ENCODE measurements around the gene ARID5B. TPM values are rescaled to one million over a fixed set of nuclear protein-coding genes. Genes with fewer than 3 reads are reported as not detected.

ARID5B gene
- total and polyA plus RNA-seq, 2 experiments from 2014 or later: 1.3 to 1.6 TPM

DNA sequence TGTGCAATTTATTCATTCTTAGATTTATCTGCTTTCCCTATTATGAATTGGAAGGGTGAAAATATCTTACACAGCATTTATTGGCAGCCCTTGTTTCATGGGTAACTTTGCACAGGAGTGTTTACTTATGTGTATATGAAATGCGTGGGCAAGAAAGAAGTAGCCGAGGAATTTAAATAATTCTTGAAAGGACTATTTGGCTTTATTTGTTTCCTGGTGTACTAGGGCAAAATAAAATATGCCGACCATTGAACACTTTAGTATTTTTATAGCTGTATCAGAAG is 93.7 kb downstream of the ARID5B start:
- DNase-seq (ENCODE audit: low spot score) (no peak), ATAC-seq (no peak)
- Mint-ChIP-seq H3K27me3 (ENCODE audit: insufficient read depth, low read depth, poor library complexity) (peaks cover 4% of the 10 kb centered on the region), H3K36me3 (ENCODE audit: low read depth) (no peaks in the 10 kb centered on the region), H3K9me3 (no peaks in the 10 kb centered on the region), H3K4me1 (peaks cover 32% of the 10 kb centered on the region), H3K4me3 (no peak overlapping the region), H3K27ac (no peak overlapping the region; the same call in 1 of the 2 replicates)
- Histone ChIP-seq H3K36me3 (ENCODE audit: insufficient read depth) (no peaks in the 10 kb centered on the region), H3K9me2 (ENCODE audit: insufficient read depth) (no peaks in the 10 kb centered on the region; the same call in 1 of the 2 replicates), H3K4me2 (no peak overlapping the region), H3K79me2 (replicated peaks; ENCODE audit: insufficient read depth) (no peaks in the 10 kb centered on the region), H3K27ac (ENCODE audit: low read depth) (no peak overlapping the region), H2AFZ (no peak overlapping the region), H4K20me1 (replicated peaks; ENCODE audit: insufficient read depth) (no peaks in the 10 kb centered on the region), H3K27me3 (ENCODE audit: insufficient read depth) (no peaks in the 10 kb centered on the region), H3K4me1 (ENCODE audit: insufficient read depth) (peaks cover 35% of the 10 kb centered on the region), H3K4me3 (no peak overlapping the region), H3F3A (replicated peaks; ENCODE audit: low read depth) (no peaks in the 10 kb centered on the region)
- no peak for TF ChIP-seq POLR2AphosphoS5 (IDR thresholded peaks at IDR 0.05; ENCODE audit: low read depth)
- TF ChIP-seq, protein P1, sequence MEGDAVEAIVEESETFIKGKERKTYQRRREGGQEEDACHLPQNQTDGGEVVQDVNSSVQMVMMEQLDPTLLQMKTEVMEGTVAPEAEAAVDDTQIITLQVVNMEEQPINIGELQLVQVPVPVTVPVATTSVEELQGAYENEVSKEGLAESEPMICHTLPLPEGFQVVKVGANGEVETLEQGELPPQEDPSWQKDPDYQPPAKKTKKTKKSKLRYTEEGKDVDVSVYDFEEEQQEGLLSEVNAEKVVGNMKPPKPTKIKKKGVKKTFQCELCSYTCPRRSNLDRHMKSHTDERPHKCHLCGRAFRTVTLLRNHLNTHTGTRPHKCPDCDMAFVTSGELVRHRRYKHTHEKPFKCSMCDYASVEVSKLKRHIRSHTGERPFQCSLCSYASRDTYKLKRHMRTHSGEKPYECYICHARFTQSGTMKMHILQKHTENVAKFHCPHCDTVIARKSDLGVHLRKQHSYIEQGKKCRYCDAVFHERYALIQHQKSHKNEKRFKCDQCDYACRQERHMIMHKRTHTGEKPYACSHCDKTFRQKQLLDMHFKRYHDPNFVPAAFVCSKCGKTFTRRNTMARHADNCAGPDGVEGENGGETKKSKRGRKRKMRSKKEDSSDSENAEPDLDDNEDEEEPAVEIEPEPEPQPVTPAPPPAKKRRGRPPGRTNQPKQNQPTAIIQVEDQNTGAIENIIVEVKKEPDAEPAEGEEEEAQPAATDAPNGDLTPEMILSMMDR (conservative IDR thresholded peaks at IDR 0.05; ENCODE audit: low read depth in 2 of 2): no peak
- TF ChIP-seq, protein P2, sequence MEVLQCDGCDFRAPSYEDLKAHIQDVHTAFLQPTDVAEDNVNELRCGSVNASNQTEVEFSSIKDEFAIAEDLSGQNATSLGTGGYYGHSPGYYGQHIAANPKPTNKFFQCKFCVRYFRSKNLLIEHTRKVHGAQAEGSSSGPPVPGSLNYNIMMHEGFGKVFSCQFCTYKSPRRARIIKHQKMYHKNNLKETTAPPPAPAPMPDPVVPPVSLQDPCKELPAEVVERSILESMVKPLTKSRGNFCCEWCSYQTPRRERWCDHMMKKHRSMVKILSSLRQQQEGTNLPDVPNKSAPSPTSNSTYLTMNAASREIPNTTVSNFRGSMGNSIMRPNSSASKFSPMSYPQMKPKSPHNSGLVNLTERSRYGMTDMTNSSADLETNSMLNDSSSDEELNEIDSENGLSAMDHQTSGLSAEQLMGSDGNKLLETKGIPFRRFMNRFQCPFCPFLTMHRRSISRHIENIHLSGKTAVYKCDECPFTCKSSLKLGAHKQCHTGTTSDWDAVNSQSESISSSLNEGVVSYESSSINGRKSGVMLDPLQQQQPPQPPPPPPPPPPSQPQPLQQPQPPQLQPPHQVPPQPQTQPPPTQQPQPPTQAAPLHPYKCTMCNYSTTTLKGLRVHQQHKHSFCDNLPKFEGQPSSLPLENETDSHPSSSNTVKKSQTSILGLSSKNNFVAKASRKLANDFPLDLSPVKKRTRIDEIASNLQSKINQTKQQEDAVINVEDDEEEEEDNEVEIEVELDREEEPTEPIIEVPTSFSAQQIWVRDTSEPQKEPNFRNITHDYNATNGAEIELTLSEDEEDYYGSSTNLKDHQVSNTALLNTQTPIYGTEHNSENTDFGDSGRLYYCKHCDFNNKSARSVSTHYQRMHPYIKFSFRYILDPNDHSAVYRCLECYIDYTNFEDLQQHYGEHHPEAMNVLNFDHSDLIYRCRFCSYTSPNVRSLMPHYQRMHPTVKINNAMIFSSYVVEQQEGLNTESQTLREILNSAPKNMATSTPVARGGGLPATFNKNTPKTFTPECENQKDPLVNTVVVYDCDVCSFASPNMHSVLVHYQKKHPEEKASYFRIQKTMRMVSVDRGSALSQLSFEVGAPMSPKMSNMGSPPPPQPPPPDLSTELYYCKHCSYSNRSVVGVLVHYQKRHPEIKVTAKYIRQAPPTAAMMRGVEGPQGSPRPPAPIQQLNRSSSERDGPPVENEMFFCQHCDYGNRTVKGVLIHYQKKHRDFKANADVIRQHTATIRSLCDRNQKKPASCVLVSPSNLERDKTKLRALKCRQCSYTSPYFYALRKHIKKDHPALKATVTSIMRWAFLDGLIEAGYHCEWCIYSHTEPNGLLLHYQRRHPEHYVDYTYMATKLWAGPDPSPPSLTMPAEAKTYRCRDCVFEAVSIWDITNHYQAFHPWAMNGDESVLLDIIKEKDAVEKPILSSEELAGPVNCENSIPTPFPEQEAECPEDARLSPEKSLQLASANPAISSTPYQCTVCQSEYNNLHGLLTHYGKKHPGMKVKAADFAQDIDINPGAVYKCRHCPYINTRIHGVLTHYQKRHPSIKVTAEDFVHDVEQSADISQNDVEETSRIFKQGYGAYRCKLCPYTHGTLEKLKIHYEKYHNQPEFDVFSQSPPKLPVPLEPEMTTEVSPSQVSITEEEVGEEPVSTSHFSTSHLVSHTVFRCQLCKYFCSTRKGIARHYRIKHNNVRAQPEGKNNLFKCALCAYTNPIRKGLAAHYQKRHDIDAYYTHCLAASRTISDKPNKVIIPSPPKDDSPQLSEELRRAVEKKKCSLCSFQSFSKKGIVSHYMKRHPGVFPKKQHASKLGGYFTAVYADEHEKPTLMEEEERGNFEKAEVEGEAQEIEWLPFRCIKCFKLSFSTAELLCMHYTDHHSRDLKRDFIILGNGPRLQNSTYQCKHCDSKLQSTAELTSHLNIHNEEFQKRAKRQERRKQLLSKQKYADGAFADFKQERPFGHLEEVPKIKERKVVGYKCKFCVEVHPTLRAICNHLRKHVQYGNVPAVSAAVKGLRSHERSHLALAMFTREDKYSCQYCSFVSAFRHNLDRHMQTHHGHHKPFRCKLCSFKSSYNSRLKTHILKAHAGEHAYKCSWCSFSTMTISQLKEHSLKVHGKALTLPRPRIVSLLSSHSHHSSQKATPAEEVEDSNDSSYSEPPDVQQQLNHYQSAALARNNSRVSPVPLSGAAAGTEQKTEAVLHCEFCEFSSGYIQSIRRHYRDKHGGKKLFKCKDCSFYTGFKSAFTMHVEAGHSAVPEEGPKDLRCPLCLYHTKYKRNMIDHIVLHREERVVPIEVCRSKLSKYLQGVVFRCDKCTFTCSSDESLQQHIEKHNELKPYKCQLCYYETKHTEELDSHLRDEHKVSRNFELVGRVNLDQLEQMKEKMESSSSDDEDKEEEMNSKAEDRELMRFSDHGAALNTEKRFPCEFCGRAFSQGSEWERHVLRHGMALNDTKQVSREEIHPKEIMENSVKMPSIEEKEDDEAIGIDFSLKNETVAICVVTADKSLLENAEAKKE (CRISPR knock-in tag; IDR thresholded peaks at IDR 0.05): no peak
- TF ChIP-seq ZNF114 (CRISPR knock-in tag; IDR thresholded peaks at IDR 0.05): no peak
- TF ChIP-seq, protein P3, sequence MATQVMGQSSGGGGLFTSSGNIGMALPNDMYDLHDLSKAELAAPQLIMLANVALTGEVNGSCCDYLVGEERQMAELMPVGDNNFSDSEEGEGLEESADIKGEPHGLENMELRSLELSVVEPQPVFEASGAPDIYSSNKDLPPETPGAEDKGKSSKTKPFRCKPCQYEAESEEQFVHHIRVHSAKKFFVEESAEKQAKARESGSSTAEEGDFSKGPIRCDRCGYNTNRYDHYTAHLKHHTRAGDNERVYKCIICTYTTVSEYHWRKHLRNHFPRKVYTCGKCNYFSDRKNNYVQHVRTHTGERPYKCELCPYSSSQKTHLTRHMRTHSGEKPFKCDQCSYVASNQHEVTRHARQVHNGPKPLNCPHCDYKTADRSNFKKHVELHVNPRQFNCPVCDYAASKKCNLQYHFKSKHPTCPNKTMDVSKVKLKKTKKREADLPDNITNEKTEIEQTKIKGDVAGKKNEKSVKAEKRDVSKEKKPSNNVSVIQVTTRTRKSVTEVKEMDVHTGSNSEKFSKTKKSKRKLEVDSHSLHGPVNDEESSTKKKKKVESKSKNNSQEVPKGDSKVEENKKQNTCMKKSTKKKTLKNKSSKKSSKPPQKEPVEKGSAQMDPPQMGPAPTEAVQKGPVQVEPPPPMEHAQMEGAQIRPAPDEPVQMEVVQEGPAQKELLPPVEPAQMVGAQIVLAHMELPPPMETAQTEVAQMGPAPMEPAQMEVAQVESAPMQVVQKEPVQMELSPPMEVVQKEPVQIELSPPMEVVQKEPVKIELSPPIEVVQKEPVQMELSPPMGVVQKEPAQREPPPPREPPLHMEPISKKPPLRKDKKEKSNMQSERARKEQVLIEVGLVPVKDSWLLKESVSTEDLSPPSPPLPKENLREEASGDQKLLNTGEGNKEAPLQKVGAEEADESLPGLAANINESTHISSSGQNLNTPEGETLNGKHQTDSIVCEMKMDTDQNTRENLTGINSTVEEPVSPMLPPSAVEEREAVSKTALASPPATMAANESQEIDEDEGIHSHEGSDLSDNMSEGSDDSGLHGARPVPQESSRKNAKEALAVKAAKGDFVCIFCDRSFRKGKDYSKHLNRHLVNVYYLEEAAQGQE (IDR thresholded peaks at IDR 0.05; ENCODE audit: unreplicated experiment): no peak
- no peak for TF ChIP-seq JUNB (IDR thresholded peaks at IDR 0.05; ENCODE audit: unreplicated experiment)
- TF ChIP-seq EZH2phosphoT487 (IDR thresholded peaks at IDR 0.05; ENCODE audit: unreplicated experiment): no peak

Measured in GM23338 (cell line).